Measurements from ENCODE around the gene MARK2.

DNA sequence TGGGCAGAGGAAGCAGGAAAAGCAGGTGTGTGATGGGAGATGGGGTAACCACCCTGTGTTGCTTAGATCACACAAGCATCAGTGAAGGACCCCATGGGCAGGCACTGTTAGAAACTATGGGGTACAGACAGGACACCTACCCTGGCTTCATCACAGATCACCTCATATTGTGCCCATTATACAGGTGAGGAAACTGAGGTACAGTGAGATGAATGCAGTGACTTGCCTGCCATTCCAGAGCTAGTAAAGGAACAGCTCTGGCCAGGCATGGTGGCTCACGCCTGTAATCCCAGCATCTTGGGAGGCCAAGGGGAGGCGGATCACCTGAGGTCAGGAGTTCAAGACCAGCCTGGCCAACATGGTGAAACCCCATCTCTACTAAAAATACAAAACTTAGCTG lies 5.9 kb upstream of the MARK2 start:
- TF ChIP-seq CTCF (conservative IDR thresholded peaks at IDR 0.05; ENCODE audit: low read length) (no peak), EZH2phosphoT487 (IDR thresholded peaks at IDR 0.05; ENCODE audit: borderline replicate concordance) (no peak)
